BJ (cell line): ENCODE measurements around the gene MGAT5. TPM values are rescaled to one million over a fixed set of nuclear protein-coding genes. Genes with fewer than 3 reads are reported as not detected.

Experiments
- CTCF ChIA-PET: fragments of 350-600 bp; formaldehyde crosslinking; extraction: SDS; loops from one replicate; lab custom pipeline; 2021; ENCODE audit warnings: antibody characterized with exemption, inconsistent platforms; lab: Yijun Ruan, JAX
- POLR2A ChIA-PET: fragments of 300-600 bp; sonication (Branson Sonifier 250); formaldehyde crosslinking; extraction: SDS; loops from one replicate; lab custom pipeline; 2021; ENCODE audit warnings: antibody characterized with exemption; lab: Charles Lee
- DNase-seq: peaks from one replicate; pipeline ENCODE4 v3.0.0-alpha.2; 2011; ENCODE audit warnings: low read depth
- H3K27me3 ChIP-seq: 2 replicates; pipeline ENCODE4 v1.6.0; 2011; ENCODE audit warnings: low read length; ENCODE audit not compliant: control insufficient read depth, insufficient read depth
- H3K36me3 ChIP-seq: 2 replicates; pipeline ENCODE4 v1.5.1; 2011; ENCODE audit warnings: low read length; ENCODE audit not compliant: control insufficient read depth, insufficient read depth
- H3K4me3 ChIP-seq: 2 replicates; pipeline ENCODE4 v1.5.1; 2011; ENCODE audit warnings: low read depth, mild to moderate bottlenecking, control low read depth, low read length
- polyA plus RNA-seq: library from polyadenylated mRNA; depleted of rRNA; stranded (reverse); fragments of >200 nt; gene quantifications from 2 replicates; pipeline ENCODE4 v1.2.3, GENCODE V29; 2011
- TF ChIP-seq, protein P1 (sequence below): IDR thresholded peaks from 2 replicates; pipeline ENCODE4 v1.5.1; 2011; ENCODE audit warnings: low read depth, mild to moderate bottlenecking, control low read depth, inconsistent platforms, low read length, moderate library complexity; ENCODE audit not compliant: insufficient read depth

MGAT5 gene
- polyA plus RNA-seq, 1 experiment: 25.0 TPM

DNA sequence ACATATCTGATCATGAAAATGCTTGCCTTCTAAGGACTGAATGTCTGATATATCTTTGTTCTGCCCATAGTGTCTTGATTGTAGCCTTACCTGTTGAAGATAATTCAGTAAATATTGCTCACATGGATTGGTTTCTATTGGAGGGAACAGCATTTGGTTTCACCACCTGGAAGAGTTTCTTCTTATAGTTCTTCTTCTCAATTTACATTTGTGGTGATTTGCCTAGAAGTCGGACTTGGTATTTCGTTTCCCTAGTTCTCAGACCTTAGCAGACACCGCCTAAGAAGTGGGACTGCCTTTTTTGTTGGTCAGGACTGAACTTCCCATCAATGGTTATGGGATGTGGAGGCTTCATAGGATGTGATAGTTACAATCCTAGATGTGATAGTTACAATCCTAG lies 20.2 kb downstream of the MGAT5 start:
- POLR2A ChIA-PET: no interaction called here
- TF ChIP-seq, protein P1, sequence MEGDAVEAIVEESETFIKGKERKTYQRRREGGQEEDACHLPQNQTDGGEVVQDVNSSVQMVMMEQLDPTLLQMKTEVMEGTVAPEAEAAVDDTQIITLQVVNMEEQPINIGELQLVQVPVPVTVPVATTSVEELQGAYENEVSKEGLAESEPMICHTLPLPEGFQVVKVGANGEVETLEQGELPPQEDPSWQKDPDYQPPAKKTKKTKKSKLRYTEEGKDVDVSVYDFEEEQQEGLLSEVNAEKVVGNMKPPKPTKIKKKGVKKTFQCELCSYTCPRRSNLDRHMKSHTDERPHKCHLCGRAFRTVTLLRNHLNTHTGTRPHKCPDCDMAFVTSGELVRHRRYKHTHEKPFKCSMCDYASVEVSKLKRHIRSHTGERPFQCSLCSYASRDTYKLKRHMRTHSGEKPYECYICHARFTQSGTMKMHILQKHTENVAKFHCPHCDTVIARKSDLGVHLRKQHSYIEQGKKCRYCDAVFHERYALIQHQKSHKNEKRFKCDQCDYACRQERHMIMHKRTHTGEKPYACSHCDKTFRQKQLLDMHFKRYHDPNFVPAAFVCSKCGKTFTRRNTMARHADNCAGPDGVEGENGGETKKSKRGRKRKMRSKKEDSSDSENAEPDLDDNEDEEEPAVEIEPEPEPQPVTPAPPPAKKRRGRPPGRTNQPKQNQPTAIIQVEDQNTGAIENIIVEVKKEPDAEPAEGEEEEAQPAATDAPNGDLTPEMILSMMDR: no peak
- CTCF ChIA-PET: interaction anchor here (1.0 kb wide), 1 partner anchor 21 kb away, joined by 3 read pairs; no protein-coding TSS in a partner anchor
- no peak overlapping the region for H3K4me3 ChIP-seq
- no peak for DNase-seq
- 0 out of 2 replicates have a peak, but pooled peaks cover 1% of the 10 kb centered on the region for H3K36me3 ChIP-seq
- H3K27me3 ChIP-seq: no peaks in the 10 kb centered on the region

DNA sequence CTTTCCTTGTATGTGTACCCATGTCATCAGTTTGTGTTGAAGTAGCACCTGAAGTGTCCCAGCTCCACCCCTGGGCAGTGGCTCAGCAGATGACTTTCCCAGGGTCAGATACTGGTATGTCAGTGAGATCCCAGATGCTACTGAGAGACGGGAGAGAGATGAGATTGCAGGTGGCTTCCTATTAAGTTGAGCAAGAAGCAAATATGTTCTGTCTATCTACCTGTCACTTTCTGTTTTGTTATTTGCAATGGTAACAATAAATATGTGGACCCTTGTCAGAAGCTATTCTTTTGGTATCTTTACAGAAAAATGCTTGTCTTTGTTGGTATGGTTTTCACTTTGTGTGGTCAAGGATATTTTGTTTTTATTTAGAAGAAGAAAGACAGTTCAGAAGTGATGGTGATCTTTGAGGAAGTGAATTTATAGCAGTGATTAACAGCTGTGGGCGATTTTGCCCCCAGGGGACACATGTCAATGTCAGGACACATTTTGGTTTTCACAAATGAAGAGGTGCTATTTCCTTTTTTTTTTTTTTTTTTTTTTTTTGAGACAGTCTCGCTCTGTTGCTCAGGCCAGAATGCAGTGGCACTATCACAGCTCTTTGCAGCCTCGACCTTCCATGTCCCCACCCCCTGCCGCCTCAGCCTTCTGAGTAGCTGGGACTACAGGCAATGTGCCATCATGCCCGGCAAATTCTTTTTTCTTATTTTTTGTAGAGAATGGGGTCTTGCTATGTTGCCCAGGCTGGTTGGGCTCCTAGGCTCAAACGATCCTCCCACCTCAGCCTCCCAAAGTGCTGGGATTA lies 21.4 kb downstream of the MGAT5 start:
- DNase-seq: no peak
- no peaks in the 10 kb centered on the region for H3K27me3 ChIP-seq
- TF ChIP-seq, protein P1: no peak
- H3K4me3 ChIP-seq: no peak overlapping the region
- H3K36me3 ChIP-seq: 0 out of 2 replicates have a peak, but pooled peaks cover 1% of the 10 kb centered on the region
- ChIA-PET CTCF (no interaction called here), POLR2A (no interaction called here)

DNA sequence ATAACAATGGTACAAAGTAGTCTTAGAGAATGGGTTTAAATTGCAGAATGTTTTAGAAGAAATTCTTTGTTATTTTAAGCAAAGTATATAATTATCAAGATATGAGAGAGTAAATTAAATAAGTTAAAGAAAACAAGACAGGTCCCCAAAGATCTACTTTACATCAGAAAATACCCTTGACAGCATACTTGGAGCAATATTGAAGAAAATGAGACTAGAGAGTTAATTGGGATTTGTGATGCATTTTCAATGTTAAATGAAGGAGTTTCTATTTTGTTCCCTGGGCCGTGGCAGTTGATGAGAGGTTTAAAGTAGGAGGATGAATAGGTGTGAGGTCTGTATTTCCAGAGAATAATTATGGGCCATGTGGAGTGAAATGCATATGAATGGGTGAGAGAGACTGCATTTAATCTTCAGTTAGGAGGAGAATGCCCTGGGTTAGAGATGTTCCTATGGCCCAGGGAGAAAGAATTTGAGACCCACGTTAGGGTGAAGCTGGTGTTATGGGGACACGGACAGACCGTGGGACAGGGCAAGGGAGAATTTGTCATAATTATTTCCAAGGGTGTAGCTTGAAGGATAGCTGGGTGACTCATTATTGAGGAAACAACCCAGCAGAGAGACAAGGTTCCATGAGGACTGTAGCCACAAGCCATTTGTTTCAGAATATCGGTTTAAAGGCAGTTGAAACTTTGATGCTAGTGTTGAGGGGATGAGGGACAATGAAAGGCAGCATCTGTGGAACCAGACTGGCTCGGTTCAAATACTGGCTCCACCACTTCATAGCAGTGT lies 22.7 kb downstream of the MGAT5 start:
- ChIA-PET CTCF (no interaction called here), POLR2A (no interaction called here)
- no peak for DNase-seq

DNA sequence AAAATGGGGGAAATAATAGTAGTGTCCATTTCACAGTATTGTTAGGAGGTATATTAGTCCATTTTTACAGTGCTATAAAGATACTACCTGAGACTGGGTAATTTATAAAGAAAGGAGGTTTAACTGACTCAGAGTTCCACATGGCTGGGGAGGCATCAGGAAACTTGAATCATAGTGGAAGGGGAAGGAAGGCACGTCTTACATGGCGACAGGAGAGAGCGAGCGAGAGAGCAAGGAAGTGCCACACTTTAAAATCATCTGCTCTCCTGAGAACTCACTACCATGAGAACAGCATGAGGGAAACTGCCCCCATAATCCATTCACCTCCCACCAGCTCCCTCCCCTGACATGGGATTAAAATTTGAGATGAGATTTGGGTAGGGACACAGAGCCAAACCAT lies 23.4 kb downstream of the MGAT5 start:
- CTCF ChIA-PET: interaction anchor here (1.1 kb wide), 1 partner anchor 32 kb away, joined by 3 read pairs; no protein-coding TSS in a partner anchor
- no peak for DNase-seq
- POLR2A ChIA-PET: no interaction called here
- Histone ChIP-seq H3K36me3 (no peaks in the 10 kb centered on the region), H3K4me3 (no peak overlapping the region), H3K27me3 (no peaks in the 10 kb centered on the region)
- TF ChIP-seq, protein P1: no peak

More for the DNA sequence above, 22.7 kb downstream of the MGAT5 start:
- TF ChIP-seq, protein P1: no peak
- Histone ChIP-seq H3K27me3 (no peaks in the 10 kb centered on the region), H3K4me3 (no peak overlapping the region), H3K36me3 (0 out of 2 replicates have a peak, but pooled peaks cover 1% of the 10 kb centered on the region)

DNA sequence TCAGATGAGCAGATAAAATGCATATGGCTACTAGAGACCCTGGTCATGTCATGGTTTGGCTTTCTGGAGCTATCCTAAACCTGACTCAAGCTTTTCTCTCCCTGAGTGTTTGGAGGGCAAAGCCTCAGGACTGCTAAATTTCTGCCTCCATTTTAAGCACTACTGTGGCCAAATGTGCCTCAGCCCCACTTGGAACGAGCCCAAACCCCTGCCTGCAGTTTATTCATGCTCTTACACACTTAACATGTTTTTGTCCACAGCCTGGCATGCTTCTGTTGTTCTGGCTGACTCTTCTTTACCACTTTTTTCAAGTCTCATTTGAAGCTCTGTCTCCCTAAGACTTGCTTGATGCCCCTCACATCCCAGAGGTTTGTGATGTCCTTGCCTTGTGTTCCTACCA lies 24.7 kb downstream of the MGAT5 start:
- Histone ChIP-seq H3K4me3 (no peak overlapping the region), H3K36me3 (no peaks in the 10 kb centered on the region), H3K27me3 (no peaks in the 10 kb centered on the region)
- ChIA-PET POLR2A (no interaction called here), CTCF (interaction anchor here (1.1 to 1.6 kb wide), 2 partner anchors 34 to 135 kb away, joined by 3 read pairs; no protein-coding TSS in a partner anchor)
- TF ChIP-seq, protein P1: no peak
- DNase-seq: no peak
